ENCODE data around the gene MYT1.

MYT1 gene

GRCh38 chr20:64140061-64140931 lies 24.0 kb upstream of the MYT1 start:
- no peak for DNase-seq

- DNase-seq = no peak
Measured at GRCh38 chr20:64140956-64141355, 23.3 kb upstream of the MYT1 start.

GRCh38 chr20:64142590-64142989 lies 21.7 kb upstream of the MYT1 start:
- peak; percentile 35 for DNase-seq

- no peak for DNase-seq
Measured at GRCh38 chr20:64143018-64143801, 21.0 kb upstream of the MYT1 start.

DNA sequence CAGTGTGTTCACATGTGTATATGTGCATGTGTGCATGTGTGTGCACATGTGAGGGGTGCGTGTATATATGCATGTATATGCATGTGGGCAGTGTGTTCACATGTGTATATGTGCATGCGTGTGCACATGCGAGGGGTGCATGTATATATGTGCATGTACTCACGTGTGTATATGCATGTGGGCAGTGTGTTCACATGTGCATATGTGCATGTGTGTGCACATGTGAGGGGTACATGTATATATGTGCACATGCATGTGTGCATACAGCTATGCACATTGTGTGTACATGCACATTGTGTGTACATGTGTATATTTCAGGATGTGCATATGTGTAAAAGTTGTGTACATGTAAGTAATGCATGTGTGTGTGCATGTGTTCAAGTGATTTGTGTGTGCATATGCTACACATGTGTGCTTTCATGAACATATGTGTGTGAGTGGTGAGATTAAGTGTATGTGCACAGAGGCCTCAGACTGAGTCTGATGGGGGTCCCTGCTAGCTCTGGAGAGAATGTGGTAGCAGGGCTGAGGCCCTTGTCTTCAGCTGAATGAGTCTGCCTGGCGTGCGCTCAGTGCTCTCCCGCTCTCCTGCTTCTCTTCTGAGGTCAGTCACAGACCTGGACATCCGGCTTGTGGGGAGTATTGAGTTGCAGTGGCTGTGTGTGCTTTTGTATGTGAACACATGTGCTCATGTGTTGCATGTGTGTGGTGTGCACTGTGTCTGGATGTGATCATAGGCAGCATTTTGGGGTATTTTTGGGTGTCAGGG lies 19.9 kb upstream of the MYT1 start:
- no peak for DNase-seq

DNA sequence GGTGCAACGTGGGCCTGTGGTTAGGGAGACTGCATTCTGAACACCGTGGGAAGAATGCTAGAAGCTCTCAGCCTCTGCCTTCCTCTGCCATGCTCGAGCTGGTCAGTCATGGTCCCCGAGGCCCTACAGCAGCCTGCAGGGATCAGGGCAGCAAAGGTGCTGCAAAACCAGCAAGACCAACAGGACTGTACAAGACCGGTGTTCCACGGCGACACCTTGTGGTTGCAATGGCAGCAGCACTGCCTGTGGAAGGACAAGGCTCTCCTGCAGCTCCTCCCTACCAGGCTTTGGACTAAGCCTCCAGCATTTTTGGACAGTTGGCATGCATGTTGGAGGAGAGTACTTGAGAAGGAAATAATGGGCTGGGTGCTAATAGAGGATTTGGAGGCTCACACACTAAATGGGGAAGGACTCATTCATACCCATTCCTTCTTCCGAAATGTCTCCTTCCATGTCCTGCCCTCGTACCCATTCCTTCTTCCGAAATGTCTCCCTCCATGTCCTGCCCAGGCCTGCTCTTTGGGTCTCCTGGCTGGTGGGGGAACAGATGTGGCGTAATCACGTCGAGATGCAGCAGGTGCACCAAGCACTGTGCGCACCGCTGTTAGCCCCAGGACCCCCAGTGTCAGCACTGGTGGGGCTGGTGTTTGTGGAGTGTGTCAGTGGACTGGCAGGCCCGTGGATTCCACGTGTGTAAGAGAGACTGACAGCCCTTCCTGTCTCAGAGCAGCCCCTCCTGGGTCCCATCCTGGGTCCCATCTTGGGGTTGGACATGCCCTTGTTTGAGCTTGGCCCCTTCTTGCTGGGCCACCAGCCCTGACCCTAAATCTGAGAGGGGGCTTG lies 18.6 kb upstream of the MYT1 start:
- no peak for DNase-seq

- peak; percentile 7 for DNase-seq
Measured at GRCh38 chr20:64146301-64146935, 17.8 kb upstream of the MYT1 start.

DNA sequence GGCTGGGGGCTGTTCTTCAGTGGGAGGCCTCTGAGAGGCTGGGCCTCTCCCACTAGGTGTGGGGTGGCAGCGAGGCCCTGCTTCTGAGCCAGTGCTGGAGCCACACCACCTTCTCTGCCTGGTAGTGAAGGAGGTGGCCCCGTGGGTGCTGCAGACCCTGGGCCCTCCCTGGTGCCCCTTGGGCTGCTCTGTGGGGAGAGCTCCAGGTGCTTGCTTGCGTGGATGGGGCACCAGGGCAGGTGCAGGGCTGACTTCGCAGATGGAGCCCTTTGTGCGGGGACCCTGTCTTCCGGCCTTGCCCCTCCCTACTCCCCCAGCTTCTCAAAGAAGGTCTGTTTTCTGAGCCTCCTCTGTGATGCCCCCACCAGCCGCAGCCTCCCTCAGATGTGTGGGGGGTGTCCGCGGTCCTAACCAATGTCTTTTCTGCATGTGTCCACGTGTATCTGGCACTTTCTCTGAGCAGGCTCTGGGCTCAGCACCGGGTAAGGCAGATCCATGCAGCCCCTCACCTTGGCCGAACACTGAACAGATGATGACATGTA lies 17.2 kb upstream of the MYT1 start:
- no peak for DNase-seq

- DNase-seq = no peak
Measured at GRCh38 chr20:64148581-64148980, 15.7 kb upstream of the MYT1 start.

GRCh38 chr20:64149141-64149540 lies 15.1 kb upstream of the MYT1 start:
- no peak for DNase-seq

DNA sequence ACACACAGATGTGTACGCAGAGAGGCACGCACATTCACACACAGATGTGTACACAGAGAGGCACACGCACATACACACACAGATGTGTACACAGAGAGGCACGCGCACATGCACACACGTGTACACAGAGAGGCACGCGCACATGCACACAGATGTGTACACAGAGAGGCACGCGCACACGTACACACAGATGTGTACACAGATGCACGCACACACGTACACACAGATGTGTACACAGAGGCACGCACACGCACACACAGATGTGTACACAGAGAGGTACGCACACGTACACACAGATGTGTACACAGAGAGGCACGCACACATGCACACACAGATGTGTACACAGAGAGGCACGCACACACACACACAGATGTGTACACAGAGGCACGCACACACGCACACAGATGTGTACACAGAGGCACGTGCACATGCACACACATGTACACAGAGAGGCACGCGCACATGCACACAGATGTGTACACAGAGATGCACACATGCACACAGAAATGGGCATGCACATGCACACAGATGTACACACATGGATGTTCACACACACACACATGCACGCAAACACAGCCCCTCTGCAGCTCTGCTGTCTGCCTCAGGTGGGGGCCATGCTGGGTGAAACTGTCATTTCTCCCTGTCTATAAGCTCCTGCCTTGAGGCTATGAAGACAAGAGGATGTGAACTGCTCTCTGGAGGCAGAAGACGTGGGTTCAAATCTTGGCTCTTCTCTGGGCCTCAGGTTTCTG lies 14.3 kb upstream of the MYT1 start:
- no peak for DNase-seq

GRCh38 chr20:64150756-64151632 lies 13.3 kb upstream of the MYT1 start:
- DNase-seq = no peak

DNA sequence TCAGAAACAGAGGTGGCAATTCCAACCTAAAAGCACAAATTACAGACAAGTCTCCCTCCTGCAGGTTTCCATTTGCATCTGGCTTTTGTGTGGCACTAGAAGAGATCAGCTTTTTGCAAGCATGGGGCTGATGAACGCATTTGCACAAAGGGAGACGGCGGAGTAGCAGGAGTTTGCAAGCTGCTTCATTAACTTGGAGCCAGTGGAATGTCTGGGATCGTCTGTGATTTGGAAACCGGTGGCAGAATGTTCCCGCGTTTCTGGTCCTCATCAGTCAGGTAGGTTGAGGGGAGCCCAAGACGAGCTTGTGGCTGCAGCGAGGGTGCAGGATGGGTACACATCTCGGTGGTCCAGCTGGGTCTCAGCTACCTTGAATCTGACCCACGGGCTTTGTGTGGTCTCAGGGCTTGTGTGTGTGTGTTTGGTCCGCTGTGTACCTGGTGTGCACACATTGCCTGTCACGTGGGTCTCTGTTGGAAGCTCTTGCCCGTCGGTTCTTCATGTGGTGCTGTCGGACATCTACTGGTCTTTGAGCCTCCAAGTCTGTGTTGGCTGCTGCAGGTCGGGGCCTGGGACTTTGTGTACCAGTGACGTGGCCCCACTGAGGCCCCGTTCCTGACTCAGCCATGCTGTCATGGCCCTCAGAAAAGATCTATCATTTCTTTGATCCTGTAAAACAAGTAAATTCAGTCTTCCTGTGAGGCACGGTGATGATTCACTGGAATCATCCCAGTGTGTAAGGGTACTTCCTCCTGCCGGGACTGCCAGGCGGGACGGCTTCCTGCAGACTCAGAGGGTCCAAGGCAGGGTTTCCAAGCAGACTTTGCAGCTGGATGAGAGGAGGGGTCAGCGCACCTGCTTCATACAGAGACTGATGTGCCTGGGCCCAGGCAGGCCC lies 12.4 kb upstream of the MYT1 start:
- DNase-seq = no peak

DNA sequence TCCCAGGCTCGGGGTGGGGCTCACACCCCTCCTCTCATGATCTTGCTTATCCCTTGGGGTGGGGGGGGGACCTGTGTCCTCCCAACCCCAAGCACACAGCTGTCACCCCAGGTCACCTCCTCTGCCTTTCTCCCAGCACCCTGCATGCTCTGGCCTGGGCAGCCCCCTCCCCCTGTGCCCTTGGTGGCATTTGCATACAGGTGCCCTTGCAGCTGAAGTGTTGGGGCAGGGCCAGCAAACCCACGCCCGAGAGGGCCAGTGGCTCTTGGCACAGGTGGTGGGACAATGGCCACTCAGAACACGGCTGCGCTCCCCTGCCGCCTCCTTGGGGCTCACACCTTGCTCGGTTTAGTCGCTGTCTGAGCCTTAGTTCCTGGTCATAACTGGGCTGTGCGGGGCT lies 11.3 kb upstream of the MYT1 start:
- DNase-seq = peak; percentile 88

DNA sequence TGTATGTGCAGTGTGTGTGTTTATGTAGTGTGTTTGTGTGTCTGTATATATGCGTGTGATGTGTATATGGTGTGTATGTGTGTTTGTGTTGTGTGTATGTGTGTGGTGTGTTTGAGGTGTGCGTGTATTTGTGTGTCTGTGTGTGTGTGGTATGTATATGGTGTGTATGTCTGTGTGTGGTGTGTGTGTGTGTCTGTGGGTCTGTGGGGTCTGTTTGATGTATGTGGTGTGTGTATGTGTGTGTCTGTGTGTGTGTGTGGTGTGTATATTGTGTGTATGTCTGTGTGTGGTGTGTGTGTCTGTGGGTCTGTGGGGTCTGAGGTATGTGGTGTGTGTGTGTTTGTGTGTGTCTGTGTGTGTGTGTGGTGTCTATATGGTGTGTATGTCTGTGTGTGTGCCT lies 10.8 kb upstream of the MYT1 start:
- DNase-seq = no peak

DNA sequence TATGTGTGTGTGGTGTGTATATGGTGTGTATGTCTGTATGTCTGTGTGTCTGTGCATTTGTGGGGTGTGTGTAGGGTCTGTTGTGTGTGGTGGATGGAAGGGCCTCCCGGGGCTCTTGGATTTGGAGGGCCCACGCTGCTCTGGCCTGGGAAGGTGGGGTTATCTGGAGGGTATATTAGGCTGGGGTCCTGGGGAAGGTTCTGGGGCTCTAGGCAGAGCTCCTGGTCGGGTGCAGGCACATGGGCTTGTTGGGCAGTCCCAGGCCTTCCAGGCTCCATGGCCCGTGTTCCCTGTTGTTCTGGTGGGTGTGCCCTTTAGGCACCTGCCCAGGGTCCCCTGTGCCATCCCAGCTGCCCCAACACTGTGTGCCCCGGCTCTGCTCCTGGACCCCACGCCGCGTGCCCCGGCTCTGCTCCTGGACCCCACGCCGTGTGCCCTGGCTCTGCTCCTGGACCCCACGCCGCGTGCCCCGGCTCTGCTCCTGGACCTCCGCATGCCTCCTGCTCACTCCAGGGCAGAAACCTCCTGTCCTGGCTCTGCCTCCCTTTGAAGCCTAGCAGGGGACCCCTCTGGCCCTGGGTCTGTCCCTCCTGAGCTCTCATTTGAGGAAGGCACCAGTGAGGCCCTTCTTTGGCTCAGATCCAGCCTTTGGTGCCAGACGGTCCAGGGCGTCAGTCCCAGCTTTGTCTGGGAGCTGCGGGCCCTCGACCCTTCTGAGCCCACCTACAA lies 10.2 kb upstream of the MYT1 start:
- no peak for DNase-seq

DNA sequence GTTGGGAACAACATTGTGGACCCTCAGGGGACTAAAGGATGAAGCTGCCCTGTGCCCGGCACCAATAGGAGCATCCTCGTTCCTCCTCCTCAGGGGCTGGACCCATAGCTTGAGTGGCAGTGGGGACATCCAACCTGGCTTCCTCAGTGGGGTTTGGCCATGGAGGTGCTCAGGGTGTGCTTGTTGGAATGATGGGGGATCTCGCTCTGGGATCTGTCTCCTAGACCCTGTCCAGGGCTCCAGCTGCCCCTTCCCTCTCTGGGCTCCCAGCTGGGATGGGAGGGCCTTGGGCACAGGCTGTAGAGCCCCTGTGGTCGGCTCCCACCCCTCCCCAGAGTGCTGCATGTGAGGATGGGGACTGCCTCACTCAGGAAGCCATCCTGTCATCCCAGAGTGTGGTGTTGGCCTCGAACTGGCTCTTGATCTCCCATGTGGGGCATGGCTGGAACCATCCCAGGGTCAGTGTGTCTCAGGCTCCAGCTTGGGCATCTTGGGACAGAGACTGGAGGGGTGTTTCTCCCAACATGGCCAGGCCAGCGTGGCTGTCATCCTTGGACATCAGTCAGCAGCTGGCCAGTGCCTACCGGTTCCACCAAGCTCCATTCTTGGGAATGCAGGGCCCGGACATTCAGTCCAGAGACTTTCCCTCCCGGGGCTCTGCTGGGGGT lies 9.5 kb upstream of the MYT1 start:
- DNase-seq = no peak

Data from NCI-H1092 treated with DMSO at 0.1 percent for 48 hours (cell line).